ENCODE data around the gene CDO1.
"Not testable (repeated sequence)": the region's sequence is repeated elsewhere in the genome, so short reads cannot be mapped to it uniquely, and the experiment has no call there.

CDO1 gene

DNA sequence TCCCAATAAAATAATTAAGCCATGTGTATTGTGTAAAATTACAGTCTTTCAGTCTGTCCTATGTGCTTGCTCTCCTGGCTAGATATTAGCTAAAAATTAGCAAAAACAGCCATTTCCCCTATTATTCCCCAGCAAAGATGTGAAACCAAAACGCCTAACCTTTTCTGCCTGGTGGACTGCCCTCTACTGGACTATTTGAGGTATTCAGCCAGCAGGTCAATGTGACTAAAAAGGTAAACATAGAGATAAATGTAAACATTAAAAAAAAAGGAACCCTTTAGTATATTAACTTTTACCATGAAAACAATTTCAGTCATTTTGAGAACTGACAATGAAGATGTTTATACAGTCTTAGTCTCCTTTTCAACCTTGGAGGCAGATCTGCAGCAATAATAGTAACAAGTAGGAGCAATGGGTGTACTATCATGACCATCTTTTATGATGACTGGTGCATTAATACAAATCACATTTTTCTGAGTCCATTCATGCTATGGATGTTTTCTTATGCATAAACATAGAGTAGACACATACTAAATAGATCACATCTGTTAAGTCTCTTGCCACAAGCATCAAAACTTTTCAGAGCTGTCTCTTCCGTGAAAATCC lies 14.8 kb upstream of the CDO1 start:
- DNase-seq (ENCODE audit: extremely low read depth in 1 of 2, low read depth in 1 of 2), result no peak

DNA sequence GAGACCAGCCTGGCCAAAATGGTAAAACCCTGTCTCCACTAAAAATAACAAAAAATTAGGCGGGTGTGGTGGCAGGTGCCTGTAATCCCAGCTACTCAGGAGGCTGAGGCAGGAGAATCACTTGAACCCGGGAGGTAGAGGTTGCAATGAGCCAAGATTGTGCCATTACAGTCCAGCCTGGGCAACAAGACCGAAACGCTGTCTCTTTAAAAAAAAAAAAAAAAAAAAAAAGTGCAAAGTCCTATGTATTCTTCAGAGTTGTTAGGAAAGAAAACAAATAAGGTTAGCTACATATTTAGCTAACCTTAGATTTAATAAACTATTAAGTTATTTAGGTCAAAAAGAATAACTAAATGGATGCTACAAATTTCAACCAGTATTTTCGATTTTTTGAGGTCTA lies 13.5 kb upstream of the CDO1 start:
- no peak for DNase-seq (ENCODE audit: extremely low read depth in 1 of 2, low read depth in 1 of 2)

DNA sequence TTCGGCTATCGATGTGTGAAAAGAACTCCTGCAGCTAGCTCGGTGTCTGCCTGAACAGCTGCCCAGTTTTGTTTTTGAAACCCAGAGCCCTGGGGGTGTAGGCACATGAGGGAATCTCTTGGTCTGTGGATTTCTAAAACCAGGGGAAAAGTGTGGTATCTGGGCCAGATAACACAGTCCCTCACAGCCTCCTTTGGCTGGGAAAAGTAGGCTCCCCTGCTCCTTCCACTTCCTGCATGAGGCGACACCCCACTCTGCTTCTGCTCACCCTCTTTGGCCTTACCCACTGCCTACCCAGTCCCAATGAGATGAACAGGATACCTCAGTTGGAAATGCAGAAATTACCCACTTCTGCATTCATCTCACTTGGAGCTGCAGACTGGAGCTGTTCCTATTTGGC lies 9.5 kb upstream of the CDO1 start:
- DNase-seq (ENCODE audit: extremely low read depth in 1 of 2, low read depth in 1 of 2), result no peak

DNA sequence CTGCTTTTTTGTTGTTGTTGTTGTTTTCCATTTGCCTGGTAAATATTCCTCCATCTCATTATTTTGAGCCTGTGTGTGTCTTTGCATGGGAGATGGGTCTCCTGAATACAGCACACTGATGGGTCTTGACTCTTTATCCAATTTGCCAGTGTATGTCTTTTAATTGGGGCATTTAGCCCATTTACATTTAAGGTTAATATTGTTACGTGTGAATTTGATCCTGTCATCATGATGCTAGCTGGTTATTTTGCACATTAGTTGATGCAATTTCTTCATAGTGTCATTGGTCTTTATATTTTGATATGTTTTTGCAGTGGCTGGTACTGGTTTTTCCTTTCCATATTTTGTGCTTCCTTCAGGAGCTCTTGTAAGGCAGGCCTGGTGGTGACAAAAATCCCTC lies 8.5 kb upstream of the CDO1 start:
- not testable (repeated sequence) for DNase-seq (ENCODE audit: extremely low read depth in 1 of 2, low read depth in 1 of 2)

DNA sequence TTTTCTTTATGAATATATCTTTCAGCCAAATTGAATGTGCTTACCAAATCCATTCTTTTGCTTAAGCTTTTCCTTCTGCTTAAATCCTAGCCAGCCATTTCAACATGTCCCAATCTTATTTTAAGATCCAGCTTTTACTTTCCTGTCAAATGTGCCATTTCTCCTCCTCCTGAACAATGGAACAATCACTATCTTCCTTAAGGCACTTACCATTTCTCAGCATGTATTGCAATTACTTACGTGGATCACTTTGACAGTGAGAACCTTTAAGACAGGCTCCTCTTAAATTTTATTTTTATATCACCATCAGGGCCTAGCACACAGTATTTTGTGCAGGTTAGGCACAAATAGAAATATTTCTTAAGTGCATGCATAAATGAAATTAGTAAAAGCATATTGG lies 4.4 kb upstream of the CDO1 start:
- no peak for DNase-seq (ENCODE audit: extremely low read depth in 1 of 2, low read depth in 1 of 2)

DNA sequence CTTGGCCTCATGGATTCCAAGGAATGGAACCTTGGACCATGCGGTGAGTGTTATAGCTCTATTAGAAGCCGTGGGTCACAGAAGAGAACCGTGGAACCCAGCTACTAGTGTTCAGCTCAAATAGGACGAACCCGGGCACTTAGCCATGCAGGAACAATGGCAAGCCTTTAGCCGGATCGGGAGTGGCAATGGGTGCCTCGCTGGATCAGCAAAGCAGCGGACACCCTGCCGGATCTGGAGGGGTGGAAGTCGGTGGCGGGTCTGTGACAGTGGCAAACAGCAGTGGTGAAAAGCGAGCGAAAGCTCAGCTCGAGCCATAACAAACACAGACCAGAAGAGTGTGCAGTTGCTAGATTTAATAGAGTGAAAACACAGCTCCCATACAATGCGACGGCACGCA lies 2.4 kb upstream of the CDO1 start:
- no peak for DNase-seq (ENCODE audit: extremely low read depth in 1 of 2, low read depth in 1 of 2)

DNA sequence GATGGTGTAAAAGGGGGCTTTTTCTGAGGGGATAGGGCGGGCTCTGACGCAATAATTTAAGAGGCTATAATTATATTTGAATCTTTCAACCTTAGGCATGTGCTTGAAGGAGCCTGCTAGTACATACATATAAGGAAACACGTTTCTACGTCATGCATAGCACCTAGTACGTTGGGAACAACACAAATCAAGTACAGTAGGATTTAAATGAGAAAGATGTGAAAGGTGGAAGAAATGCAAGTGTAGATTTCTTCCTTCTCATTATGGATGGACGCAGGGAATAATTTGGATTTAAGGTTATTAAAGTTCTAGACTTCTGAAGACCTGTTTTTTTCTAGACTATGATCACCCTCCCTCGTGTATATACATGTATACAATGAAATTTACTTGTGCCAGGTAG lies 927 bp upstream of the CDO1 start:
- no peak for DNase-seq (ENCODE audit: extremely low read depth in 1 of 2, low read depth in 1 of 2)

DNA sequence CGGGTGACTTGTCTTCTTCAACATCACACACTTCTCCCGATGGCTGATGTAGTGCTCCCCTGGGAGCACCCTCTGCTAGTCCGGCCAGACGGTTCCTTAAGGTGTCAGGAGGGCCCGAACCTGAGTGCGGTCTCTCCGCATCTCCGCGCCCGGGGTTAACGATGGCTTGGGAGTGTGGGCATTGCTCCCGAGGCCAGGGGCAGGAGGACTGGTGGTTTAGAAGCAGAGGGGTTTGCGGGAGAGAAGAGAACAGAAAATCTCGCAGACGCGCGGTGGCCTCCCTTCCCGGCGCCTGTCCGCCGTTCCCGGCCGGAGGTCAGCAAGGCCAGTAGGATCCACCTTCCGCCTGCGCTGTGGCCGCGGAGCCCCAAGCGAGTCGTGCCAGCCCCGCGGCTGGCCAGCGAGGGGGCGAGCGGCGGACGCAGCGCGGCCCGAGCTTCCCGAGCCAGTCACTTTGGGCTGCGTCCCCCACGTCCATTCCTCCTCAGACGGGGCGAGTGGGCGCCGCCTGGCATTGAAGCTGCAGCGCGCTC lies 700 bp downstream of the CDO1 start:
- no peak for DNase-seq (ENCODE audit: extremely low read depth in 1 of 2, low read depth in 1 of 2)

DNA sequence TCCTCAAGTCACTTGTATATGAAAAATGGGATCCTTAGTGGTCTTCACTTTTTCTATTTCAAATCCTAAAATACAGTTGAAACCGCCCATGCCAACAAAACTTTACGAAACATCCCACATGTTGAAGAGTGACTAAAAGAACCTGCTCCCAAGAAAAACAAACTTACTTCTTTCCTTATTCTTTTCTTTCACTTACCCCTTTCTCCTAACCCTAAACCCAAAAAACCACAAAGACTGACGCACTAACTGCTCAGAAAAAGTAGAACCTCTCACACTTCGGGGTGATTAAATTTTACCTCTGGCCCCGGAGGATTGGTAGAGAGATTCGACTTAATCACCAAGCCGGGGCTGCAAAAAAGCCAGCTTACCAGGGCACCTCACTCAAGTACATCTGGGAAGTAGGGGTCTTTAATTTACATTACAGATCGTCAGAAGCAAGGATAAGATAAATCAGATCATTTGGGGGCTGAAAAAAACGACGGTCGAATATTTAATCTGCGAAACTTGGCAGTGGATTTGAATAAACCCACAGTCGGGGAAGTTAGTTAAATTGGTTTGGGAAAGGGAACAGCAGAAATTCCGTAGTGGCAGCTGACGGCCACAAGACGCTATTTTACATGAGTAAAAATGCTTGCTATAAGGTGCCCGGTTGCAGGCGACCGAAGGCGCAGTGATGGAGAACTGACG lies 1.3 kb downstream of the CDO1 start:
- no peak for DNase-seq (ENCODE audit: extremely low read depth in 1 of 2, low read depth in 1 of 2)

DNA sequence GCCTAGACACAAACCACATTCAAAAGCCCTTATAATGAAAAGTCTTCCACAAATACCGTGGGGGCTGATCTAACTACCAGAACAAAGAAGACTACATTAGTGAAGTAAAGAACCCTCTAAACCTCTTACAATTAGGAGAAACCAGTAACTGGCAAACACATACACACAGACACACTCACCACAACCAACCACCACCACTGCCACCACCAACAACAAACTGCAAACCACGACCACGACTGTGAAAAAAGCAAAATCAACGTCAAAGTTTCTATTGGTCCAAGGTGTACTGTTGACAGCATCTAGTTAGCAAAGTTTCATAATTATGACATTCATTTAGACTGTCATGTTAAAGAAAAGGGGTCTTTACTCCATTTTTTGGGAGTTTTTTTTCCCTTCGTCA lies 2.7 kb downstream of the CDO1 start:
- DNase-seq (ENCODE audit: extremely low read depth in 1 of 2, low read depth in 1 of 2), result no peak

DNA sequence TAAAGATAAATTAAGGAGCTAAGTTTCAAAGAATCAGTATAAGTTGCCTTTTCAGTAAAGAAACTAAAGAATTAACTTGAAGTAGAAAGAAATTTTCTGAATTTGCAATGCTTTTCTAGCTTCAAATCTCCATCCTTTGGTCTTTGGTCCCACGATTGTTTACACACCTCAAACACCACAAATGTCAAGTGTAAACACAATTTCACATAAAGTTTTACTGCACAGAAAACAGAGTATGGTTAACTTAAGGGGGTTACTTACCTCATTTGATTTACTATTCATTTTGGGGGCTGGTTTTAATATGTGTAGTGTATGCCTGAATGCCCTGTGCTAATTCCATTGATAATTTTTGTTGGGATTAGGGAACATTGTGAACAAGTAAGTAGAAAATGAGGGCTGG lies 4.1 kb downstream of the CDO1 start:
- DNase-seq (ENCODE audit: extremely low read depth in 1 of 2, low read depth in 1 of 2), result no peak

DNA sequence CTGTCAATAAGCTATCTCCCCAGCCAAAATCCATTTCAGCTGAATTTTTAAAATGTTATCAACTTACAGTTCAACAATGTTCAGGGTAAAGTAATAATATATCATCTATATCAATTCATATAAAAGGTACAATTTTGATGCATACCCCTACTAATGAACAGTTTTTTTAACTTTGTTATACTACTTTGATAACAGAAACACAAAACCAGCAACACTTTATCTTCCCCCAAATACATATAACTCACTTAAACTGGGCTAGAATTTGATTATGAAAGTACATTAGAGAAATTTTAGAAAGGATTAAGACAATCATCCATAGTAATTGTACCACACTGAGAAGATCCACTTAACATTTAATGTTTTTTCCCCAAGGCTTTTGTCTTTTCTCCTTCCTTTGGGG lies 5.1 kb downstream of the CDO1 start:
- no peak for DNase-seq (ENCODE audit: extremely low read depth in 1 of 2, low read depth in 1 of 2)

DNA sequence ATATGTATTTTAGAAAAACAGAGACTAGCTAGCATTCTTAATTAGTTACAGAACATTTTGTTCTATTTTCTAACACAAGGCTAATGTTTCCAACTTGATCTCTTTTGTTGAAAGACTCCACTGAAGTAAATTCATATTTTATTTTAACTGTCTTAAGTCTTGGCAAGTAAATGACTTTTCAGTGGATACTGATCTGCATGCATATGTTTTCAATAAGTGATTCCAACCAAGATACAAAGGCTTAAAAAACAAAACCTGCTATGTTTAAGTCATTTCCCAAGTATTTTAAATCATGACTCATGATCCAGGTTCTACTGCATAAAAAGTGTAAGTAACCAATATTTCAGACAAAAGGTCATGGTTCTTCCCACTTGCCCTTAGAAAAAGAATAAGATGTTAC lies 5.7 kb downstream of the CDO1 start:
- DNase-seq (ENCODE audit: extremely low read depth in 1 of 2, low read depth in 1 of 2), result no peak

DNA sequence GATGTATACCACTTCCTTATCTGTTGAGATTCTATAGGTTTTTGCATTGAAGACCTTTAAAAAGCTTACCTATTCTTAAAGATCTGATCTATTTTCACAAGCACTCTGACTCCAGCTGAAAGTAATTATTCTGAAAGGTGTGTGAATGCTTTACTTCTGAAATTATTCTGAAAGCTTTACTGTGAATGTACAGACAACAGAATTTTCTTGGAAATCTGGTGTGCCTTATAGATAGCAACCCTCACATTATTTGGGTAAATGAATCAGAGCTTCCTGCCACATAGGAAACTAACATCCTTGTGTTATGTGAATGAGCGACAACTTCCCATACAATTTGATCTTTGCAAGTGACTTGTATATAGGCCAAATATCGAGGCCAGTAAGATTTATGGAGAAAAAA lies 6.5 kb downstream of the CDO1 start:
- DNase-seq (ENCODE audit: extremely low read depth in 1 of 2, low read depth in 1 of 2), result no peak

DNA sequence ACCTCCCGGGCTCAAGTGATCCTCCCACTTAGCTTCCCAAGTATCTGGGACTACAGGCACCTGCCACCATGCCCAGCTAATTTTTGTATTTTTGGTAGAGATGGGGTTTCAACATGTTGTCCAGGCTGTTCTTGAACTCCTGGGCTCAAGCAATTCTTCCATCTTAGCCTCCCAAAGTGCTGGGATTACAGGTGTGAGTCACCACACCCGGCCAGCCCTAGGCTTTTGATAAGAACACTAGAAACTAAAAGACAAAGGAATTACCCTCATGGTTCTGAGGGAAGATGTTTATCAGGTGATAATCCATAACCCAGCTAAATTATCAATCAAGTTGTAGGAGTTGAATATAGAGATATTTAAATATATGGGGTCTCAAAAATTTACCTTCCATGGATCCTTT lies 8.4 kb downstream of the CDO1 start:
- DNase-seq (ENCODE audit: extremely low read depth in 1 of 2, low read depth in 1 of 2), result not testable (repeated sequence)

DNA sequence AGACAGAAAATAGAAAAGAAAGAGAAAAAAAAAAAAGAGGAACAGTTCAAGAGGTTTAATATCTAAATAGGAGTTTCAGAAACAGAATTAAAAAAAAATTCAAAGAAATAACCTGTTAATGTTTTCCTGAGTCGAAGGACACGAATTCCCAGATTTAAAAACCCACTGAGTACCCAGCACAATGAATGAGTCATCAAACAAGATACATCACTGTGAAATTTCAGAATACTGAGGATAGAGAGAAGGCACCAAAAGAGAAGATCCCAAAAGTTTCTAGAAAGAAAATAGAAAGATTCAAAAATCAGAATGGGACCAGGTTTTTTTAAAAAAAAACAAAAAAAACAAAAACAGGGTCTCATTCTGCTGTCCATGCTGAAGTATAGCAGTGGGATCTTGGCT lies 8.8 kb downstream of the CDO1 start:
- DNase-seq (ENCODE audit: extremely low read depth in 1 of 2, low read depth in 1 of 2), result no peak

DNA sequence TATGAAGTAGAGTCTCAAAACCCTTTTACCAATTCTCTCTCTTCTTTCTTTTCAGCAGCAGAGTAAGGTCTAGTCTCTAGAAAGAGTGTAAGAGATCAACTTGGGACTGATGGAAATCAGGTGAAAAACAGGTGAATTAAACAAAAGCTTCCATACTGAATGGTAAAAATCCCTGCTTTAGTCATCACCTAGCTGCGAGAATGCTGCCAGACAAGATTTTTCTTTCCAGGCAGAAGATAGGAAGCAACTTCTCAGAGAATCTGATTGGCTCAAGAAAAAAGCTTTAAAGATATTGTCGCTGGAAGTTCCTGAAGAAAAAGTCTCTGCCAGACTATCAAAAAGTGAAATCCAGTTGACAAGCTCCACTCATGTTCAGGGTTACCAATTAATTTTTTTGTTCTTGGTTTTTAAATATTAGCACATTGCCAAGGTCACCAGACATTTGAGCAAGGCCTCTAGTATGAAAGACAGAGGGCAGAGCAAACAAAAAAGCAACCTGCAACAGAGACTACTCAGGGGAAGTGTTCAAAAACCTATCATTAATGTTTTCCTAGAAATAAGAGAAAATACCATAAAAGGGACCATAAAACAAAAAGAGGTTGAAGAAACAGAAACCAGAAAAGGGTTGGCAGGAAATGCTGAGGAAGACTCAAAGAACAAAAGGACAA lies 9.3 kb downstream of the CDO1 start:
- no peak for DNase-seq (ENCODE audit: extremely low read depth in 1 of 2, low read depth in 1 of 2)

DNA sequence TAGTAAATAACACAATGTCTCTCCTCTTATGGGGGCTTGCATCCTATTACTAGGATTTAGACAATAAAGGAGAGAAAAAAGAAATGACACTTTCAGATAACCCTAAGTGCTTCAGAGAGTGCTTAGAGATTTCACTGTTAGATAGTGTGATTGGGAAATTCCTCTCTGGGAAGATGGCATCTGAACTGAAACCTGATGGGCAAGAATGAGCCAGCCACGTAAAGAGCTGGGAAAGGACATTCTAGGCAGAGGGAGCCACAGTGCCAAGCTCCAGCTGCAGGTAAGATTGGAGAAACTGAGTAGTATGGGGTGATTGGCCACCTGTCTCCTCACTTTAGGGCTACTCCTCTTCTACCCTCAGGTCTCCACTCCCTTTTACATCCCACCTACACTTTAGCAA lies 14.5 kb downstream of the CDO1 start:
- DNase-seq (ENCODE audit: extremely low read depth in 1 of 2, low read depth in 1 of 2), result no peak

DNA sequence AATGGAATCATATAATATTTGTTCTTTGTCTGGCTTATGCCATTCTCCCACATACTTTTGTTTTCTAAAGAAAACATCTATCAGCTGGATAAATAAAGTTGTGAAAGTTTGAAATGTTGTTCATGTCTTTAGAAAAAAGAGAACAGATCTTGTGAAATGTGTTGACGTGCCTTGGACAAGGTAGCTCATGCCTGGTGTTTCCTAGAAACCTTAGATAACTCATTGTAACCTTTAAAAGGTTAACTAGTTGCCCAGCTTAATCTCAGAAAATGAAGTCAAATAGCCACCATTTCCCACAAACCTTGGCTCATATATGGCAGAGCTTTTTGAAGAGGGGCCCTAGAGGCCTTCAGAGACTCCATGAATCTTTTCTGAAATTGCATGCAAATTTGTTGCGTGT lies 15.3 kb downstream of the CDO1 start:
- DNase-seq (ENCODE audit: extremely low read depth in 1 of 2, low read depth in 1 of 2), result no peak

DNA sequence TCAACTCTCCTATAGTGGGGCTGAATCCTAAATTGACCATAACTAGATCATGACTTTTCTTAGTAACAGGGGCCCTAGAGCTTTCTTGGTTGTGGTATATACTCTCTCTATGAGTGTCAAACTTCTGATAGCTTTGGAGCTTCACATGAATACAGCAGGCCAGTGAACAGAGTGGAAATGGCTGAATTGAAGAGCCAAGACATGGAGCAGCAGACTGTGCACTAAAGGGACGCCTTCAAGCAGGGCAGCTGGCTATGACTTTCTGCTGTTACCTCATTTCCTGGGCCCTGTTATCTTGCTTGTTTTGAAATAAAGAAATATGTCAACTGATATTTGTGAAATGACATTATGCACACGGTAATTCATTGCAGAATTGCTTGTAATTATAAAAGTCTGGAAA lies 16.4 kb downstream of the CDO1 start:
- no peak for DNase-seq (ENCODE audit: extremely low read depth in 1 of 2, low read depth in 1 of 2)

DNA sequence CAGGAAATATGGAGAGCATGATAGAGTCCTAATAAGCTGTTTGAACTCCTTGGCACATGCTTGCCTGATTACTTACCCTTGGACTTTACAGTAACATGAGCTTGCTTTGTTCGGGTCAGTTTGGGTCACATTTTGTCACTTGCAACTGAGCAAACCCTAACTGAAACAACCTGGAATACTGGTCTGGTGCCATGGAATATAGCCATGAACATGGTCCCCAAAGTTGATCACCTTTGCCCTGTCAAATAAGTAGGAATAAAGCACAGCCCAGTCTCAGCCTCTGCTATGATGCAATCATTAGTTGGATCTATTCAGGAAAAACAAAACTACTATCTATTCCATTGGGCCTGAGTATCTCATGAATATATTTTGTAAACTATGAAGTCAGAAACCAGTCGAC lies 18.2 kb downstream of the CDO1 start:
- no peak for DNase-seq (ENCODE audit: extremely low read depth in 1 of 2, low read depth in 1 of 2)

DNA sequence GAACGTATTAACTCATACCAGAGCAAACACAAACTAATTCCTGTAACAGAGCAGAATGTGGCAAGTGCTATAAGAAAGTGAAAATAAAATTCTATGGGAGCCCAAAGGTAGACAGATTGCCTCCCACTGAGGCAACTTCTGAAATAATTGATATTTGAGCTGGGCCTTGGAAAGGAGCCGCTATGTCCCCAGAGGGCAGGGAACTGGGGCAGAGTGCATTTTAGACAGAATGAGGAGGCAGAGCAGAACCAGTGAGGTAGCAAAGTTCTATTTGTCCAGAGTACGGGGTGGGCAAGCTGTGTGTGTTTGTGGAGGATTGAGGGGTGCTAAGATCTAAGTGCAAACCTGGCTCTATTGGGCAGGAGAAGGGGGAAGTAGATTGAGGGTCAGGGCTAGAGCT lies 19.8 kb downstream of the CDO1 start:
- DNase-seq (ENCODE audit: extremely low read depth in 1 of 2, low read depth in 1 of 2), result no peak
